ENCODE results near the gene DCLK1. TPM values are rescaled to one million over a fixed set of nuclear protein-coding genes. Genes with fewer than 3 reads are reported as not detected.

DCLK1 gene
- total RNA-seq, 1 donor from 2014 or later, result 3.9 TPM

DNA sequence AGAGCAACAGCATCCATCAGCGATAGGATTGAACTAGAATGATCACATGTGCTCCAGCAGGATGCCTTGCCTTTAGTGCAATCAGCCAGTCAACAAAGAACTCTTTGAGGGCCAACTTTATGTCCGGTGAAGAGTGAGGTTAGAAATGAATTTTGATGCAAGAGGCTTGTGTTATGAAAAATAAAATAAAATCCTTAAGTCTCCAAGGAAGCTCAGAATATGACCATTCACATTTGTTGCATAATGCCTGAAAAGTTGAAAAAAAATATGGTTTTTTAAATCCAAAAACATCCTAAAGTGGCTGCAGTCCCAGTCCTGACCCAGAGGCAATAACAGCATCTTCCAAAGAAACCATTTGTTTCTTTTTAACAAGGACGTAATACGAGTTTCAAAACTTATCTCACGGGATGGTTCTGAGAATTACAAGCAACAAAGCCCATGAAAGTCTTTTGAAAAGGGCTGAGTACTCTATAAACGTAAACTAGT is 61.3 kb downstream of the DCLK1 start:
- Mint-ChIP-seq H3K27me3 (no peaks in the 10 kb centered on the region), H3K27ac (no peak overlapping the region), H3K4me3 (ENCODE audit: low read depth) (no peak overlapping the region), H3K4me1 (ENCODE audit: low read depth) (peaks cover 6% of the 10 kb centered on the region), H3K36me3 (ENCODE audit: insufficient read depth) (no peaks in the 10 kb centered on the region), H3K9me3 (ENCODE audit: low read depth) (peaks cover 4% of the 10 kb centered on the region)
- no peak for TF ChIP-seq CTCF (IDR thresholded peaks at IDR 0.05; ENCODE audit: unreplicated experiment)
- DNase-seq (ENCODE audit: low spot score, unreplicated experiment), result no peak

DNA sequence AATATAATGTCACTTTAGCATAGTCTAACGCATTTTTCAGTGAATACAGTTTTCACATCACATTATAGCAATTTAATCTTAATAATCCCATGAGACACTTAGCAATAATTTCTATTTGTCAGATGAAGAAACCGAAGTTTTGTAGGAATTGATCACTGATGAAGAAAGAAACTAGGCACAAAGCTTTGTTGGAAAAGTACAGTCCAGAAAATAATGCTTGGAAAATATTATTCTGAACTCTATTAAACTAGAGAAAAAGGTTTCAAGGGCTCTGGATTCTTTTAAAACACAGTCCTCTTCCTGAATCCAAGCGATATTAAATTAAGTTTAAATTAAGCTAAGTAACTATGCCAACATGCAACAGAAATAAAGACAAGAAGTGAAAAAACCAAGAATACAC is 62.2 kb downstream of the DCLK1 start:
- Mint-ChIP-seq H3K36me3 (ENCODE audit: insufficient read depth) (no peaks in the 10 kb centered on the region), H3K4me1 (ENCODE audit: low read depth) (peaks cover 6% of the 10 kb centered on the region), H3K27me3 (no peaks in the 10 kb centered on the region), H3K27ac (no peak overlapping the region), H3K9me3 (ENCODE audit: low read depth) (peaks cover 4% of the 10 kb centered on the region), H3K4me3 (ENCODE audit: low read depth) (no peak overlapping the region)
- TF ChIP-seq CTCF (IDR thresholded peaks at IDR 0.05; ENCODE audit: unreplicated experiment), result no peak
- no peak for DNase-seq (ENCODE audit: low spot score, unreplicated experiment)

GRCh38 chr13:36068566-36068965 is 62.6 kb downstream of the DCLK1 start:
- DNase-seq (ENCODE audit: low spot score, unreplicated experiment), result no peak
- Mint-ChIP-seq H3K4me3 (ENCODE audit: low read depth) (no peak overlapping the region), H3K27ac (no peak overlapping the region), H3K4me1 (ENCODE audit: low read depth) (peaks cover 5% of the 10 kb centered on the region), H3K9me3 (ENCODE audit: low read depth) (peaks cover 4% of the 10 kb centered on the region), H3K27me3 (no peaks in the 10 kb centered on the region), H3K36me3 (ENCODE audit: insufficient read depth) (no peaks in the 10 kb centered on the region)
- no peak for TF ChIP-seq CTCF (IDR thresholded peaks at IDR 0.05; ENCODE audit: unreplicated experiment)

GRCh38 chr13:36067746-36068381 is 63.3 kb downstream of the DCLK1 start:
- H3K27me3 Mint-ChIP-seq, result no peaks in the 10 kb centered on the region
- H3K4me3 Mint-ChIP-seq (ENCODE audit: low read depth), result no peak overlapping the region
- no peak overlapping the region for H3K27ac Mint-ChIP-seq
- peaks cover 4% of the 10 kb centered on the region for H3K9me3 Mint-ChIP-seq (ENCODE audit: low read depth)
- DNase-seq (ENCODE audit: low spot score, unreplicated experiment), result no peak
- TF ChIP-seq CTCF (IDR thresholded peaks at IDR 0.05; ENCODE audit: unreplicated experiment), result no peak
- no peaks in the 10 kb centered on the region for H3K36me3 Mint-ChIP-seq (ENCODE audit: insufficient read depth)
- peaks cover 2% of the 10 kb centered on the region for H3K4me1 Mint-ChIP-seq (ENCODE audit: low read depth)

DNA sequence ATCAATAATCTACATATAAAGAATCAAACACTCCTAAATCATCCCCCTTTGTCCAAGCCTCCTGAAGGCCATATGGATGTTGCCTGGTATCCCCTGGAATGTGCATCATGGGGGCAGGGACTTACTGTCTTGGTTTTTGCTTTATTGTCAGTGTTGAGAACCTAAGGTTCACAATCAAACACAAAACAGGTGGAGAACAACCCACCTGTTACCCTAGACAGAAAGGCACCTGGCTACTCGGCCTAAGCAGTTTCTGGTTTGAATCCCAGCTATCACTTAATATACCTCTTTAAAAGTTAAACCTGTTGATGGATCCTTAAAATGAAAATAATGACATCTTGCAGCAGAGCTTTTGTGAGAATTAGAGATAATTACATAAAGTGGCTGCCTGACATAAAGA is 68.9 kb downstream of the DCLK1 start:
- Mint-ChIP-seq H3K9me3 (ENCODE audit: low read depth) (peaks cover 4% of the 10 kb centered on the region), H3K36me3 (ENCODE audit: insufficient read depth) (no peaks in the 10 kb centered on the region), H3K4me1 (ENCODE audit: low read depth) (peaks cover 4% of the 10 kb centered on the region), H3K27me3 (peaks cover 7% of the 10 kb centered on the region), H3K27ac (no peak overlapping the region), H3K4me3 (ENCODE audit: low read depth) (no peak overlapping the region)
- TF ChIP-seq CTCF (IDR thresholded peaks at IDR 0.05; ENCODE audit: unreplicated experiment), result no peak
- no peak for DNase-seq (ENCODE audit: low spot score, unreplicated experiment)
